Astrocyte (in vitro differentiated cells and primary cell): ENCODE data around the gene RMP24.

ENCODE experiments used
- DNase-seq: peaks from one replicate; pipeline ENCODE4 v3.0.0-alpha.2; 2010; ENCODE audit warnings: low read depth
- FAIRE-seq: peaks from 2 replicates; lab custom pipeline; 2011; peaks lifted over from hg19 to GRCh38; lab: Jason Lieb, UNC
- H2AFZ ChIP-seq: 2 replicates; pipeline ENCODE4 v1.6.0; 2012; ENCODE audit warnings: low read depth, low read length, inconsistent platforms
- H3K27ac ChIP-seq: 2 replicates; pipeline ENCODE4 v1.5.1; 2011; ENCODE audit warnings: low read depth, low read length, inconsistent platforms
- H3K27me3 ChIP-seq: 2 replicates; pipeline ENCODE4 v1.6.0; 2011; ENCODE audit warnings: low read length, inconsistent platforms; ENCODE audit not compliant: insufficient read depth
- H3K36me3 ChIP-seq: 2 replicates; pipeline ENCODE4 v1.5.1; 2011; ENCODE audit warnings: low read length, inconsistent platforms; ENCODE audit not compliant: insufficient read depth
- H3K4me1 ChIP-seq: 2 replicates; pipeline ENCODE4 v1.5.1; 2011; ENCODE audit warnings: low read length, inconsistent platforms; ENCODE audit not compliant: insufficient read depth
- H3K4me2 ChIP-seq: 2 replicates; pipeline ENCODE4 v1.6.0; 2012; ENCODE audit warnings: low read length, inconsistent platforms
- H3K4me3 ChIP-seq: 2 replicates; pipeline ENCODE4 v1.5.1; 2011; ENCODE audit warnings: low read depth, mild to moderate bottlenecking, low read length, inconsistent platforms; ENCODE audit not compliant: insufficient read depth
- H3K79me2 ChIP-seq: 2 replicates; pipeline ENCODE4 v1.6.0; 2012; ENCODE audit warnings: mild to moderate bottlenecking, low read length, inconsistent platforms; ENCODE audit not compliant: insufficient read depth
- H3K9ac ChIP-seq: 2 replicates; pipeline ENCODE4 v1.6.0; 2012; ENCODE audit warnings: mild to moderate bottlenecking, low read length, inconsistent platforms
- H3K9me3 ChIP-seq: 2 replicates; pipeline ENCODE4 v1.5.1; 2012; ENCODE audit warnings: low read depth, mild to moderate bottlenecking, low read length, inconsistent platforms; ENCODE audit not compliant: insufficient read depth
- H4K20me1 ChIP-seq: 2 replicates; pipeline ENCODE4 v1.6.0; 2012; ENCODE audit warnings: low read length, inconsistent platforms; ENCODE audit not compliant: insufficient read depth
- H3K27ac Mint-ChIP-seq: one replicate; pipeline ENCODE4 v1.8.0; 2021; ENCODE audit warnings: mild to moderate bottlenecking, mixed read lengths; ENCODE audit not compliant: unreplicated experiment
- H3K27me3 Mint-ChIP-seq: one replicate; pipeline ENCODE4 v1.8.0; 2021; ENCODE audit warnings: low read depth, mixed read lengths; ENCODE audit not compliant: unreplicated experiment
- H3K36me3 Mint-ChIP-seq: one replicate; pipeline ENCODE4 v1.8.0; 2021; ENCODE audit warnings: low read depth, mixed read lengths; ENCODE audit not compliant: unreplicated experiment
- H3K4me1 Mint-ChIP-seq: one replicate; pipeline ENCODE4 v1.8.0; 2021; ENCODE audit warnings: low read depth, mixed read lengths; ENCODE audit not compliant: unreplicated experiment
- H3K4me3 Mint-ChIP-seq: one replicate; pipeline ENCODE4 v1.8.0; 2021; ENCODE audit warnings: mild to moderate bottlenecking, moderate library complexity, mixed read lengths; ENCODE audit not compliant: unreplicated experiment
- H3K9me3 Mint-ChIP-seq: one replicate; pipeline ENCODE4 v1.8.0; 2021; ENCODE audit warnings: mild to moderate bottlenecking, mixed read lengths; ENCODE audit not compliant: unreplicated experiment
- EZH2 ChIP-seq: IDR thresholded peaks from 2 replicates; pipeline ENCODE4 v1.6.1; 2012; ENCODE audit warnings: mild to moderate bottlenecking, low read length, inconsistent platforms; ENCODE audit not compliant: insufficient read depth
- TF ChIP-seq, protein P1 (sequence below): IDR thresholded peaks from 2 replicates; pipeline ENCODE4 v1.5.1; 2011; ENCODE audit warnings: low read depth, mild to moderate bottlenecking, inconsistent platforms, low read length, moderate library complexity; ENCODE audit not compliant: insufficient read depth

Gene RMP24

DNA sequence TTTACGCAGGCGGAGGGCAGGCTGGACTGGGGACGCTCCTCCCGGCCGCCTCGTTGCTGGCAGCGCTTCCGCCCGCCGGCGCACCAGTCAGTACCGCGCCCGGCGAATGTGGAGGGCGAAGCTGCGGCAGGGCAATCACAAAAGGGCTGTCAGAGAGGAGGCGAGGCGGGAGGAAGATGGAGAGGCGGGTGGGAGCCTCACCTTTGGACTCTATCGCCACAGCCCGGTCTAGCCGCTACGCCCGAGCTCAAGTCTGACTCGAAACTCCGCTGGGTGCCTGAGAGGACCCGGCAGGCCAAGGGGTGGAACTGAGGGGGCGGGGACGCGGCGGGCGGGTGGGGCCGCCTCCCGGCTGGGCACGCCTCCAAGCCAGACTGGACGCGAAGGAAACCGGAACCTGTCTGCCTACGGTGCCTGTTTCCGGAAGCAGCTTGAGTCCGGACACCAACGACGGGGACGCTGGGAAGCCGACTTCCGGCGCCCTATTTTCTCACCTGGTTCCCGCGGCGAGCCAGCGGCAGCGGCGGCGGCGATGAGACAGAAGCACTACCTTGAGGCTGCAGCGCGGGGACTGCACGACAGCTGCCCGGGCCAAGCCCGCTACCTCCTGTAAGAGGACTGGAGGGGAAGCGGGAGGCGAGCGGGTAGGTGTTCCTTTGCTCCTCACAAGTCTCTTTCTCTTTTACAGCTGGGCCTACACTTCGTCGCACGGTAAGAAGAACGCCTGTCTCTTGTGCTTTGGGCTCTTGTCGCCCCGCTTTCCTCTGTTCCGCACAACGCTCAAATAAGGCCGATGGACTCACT lies at the start of gene RMP24:
Gene RMP24, plus strand, starts transcription at position 483 of the 804 bp plus-strand sequence.
- FAIRE-seq (no peak), DNase-seq (peak; percentile 90)
- Mint-ChIP-seq H3K36me3 (peaks cover 7% of the 10 kb centered on the region), H3K9me3 (peaks cover 3% of the 10 kb centered on the region), H3K4me3 (peak within 1 kb of the TSS; percentile 100), H3K27ac (peak within 1 kb of the TSS; percentile 85), H3K4me1 (peaks cover 20% of the 10 kb centered on the region), H3K27me3 (no peaks in the 10 kb centered on the region)
- H3K4me3 ChIP-seq = peak within 1 kb of the TSS; percentile 99
- H3K4me2 ChIP-seq = peak within 1 kb of the TSS; percentile 95
- TF ChIP-seq, protein P1, sequence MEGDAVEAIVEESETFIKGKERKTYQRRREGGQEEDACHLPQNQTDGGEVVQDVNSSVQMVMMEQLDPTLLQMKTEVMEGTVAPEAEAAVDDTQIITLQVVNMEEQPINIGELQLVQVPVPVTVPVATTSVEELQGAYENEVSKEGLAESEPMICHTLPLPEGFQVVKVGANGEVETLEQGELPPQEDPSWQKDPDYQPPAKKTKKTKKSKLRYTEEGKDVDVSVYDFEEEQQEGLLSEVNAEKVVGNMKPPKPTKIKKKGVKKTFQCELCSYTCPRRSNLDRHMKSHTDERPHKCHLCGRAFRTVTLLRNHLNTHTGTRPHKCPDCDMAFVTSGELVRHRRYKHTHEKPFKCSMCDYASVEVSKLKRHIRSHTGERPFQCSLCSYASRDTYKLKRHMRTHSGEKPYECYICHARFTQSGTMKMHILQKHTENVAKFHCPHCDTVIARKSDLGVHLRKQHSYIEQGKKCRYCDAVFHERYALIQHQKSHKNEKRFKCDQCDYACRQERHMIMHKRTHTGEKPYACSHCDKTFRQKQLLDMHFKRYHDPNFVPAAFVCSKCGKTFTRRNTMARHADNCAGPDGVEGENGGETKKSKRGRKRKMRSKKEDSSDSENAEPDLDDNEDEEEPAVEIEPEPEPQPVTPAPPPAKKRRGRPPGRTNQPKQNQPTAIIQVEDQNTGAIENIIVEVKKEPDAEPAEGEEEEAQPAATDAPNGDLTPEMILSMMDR = no peak
- no peak for TF ChIP-seq EZH2
- H3K79me2 ChIP-seq = peaks cover 33% of the 10 kb centered on the region
- H3K9me3 ChIP-seq = no peaks in the 10 kb centered on the region
- H3K36me3 ChIP-seq = peaks cover 23% of the 10 kb centered on the region
- H3K27ac ChIP-seq = peak within 1 kb of the TSS; percentile 79
- peaks cover 13% of the 10 kb centered on the region for H3K4me1 ChIP-seq
- no peaks in the 10 kb centered on the region for H3K27me3 ChIP-seq
- peak within 1 kb of the TSS; percentile 94 for H2AFZ ChIP-seq
- H4K20me1 ChIP-seq = no peaks in the 10 kb centered on the region
- H3K9ac ChIP-seq = peak within 1 kb of the TSS; percentile 94

- Mint-ChIP-seq H3K27ac (no peak overlapping the region), H3K36me3 (no peaks in the 10 kb centered on the region), H3K9me3 (no peaks in the 10 kb centered on the region), H3K4me3 (no peak overlapping the region), H3K4me1 (no peaks in the 10 kb centered on the region), H3K27me3 (peaks cover 4% of the 10 kb centered on the region)
- FAIRE-seq (no peak), DNase-seq (no peak)
- no peak overlapping the region for H3K4me2 ChIP-seq
- no peak for TF ChIP-seq EZH2
- TF ChIP-seq, protein P1 = no peak
- no peak overlapping the region for H3K9ac ChIP-seq
- H4K20me1 ChIP-seq = no peaks in the 10 kb centered on the region
- no peak overlapping the region for H2AFZ ChIP-seq
- H3K4me3 ChIP-seq = no peak overlapping the region
- H3K36me3 ChIP-seq = no peaks in the 10 kb centered on the region
- H3K27ac ChIP-seq = no peak overlapping the region
- no peaks in the 10 kb centered on the region for H3K79me2 ChIP-seq
- no peaks in the 10 kb centered on the region for H3K4me1 ChIP-seq
- peaks cover 15% of the 10 kb centered on the region for H3K27me3 ChIP-seq
- no peaks in the 10 kb centered on the region for H3K9me3 ChIP-seq
Observed at GRCh38 chr18:35923939-35924684, 48.4 kb upstream of the RMP24 start.
